Measurements from ENCODE around the gene TXNDC17.
"Not testable (repeated sequence)": the region's sequence is repeated elsewhere in the genome, so short reads cannot be mapped to it uniquely, and the experiment has no call there.

TXNDC17 gene

GRCh38 chr17:6640536-6641246 lies at the start of gene TXNDC17, which contains the start of gene KIAA0753:
TXNDC17 (plus strand) TSS chr17:6641060; CDS start chr17:6641083, 23 bp downstream.
KIAA0753 (minus strand) TSS chr17:6640711; CDS start chr17:6635103, 5,608 bp downstream.
- DNase-seq, result peak; percentile 87

GRCh38 chr17:6591599-6592158 lies 49.2 kb upstream of the TXNDC17 start:
- DNase-seq, result peak; percentile 84

- DNase-seq, result no peak
These were observed 48.7 kb upstream of the TXNDC17 start for GRCh38 chr17:6592173-6592572.

- not testable (repeated sequence) for DNase-seq
These were observed 47.5 kb upstream of the TXNDC17 start for GRCh38 chr17:6593371-6593770.

- DNase-seq, result no peak
These were observed 44.8 kb upstream of the TXNDC17 start for GRCh38 chr17:6596081-6596480.

- DNase-seq, result no peak
These were observed 44.3 kb upstream of the TXNDC17 start for GRCh38 chr17:6596511-6596910.

- no peak for DNase-seq
These were observed 43.9 kb upstream of the TXNDC17 start for GRCh38 chr17:6596941-6597340.

GRCh38 chr17:6597727-6598126 lies 43.1 kb upstream of the TXNDC17 start:
- DNase-seq, result no peak

- no peak for DNase-seq
These were observed 41.5 kb upstream of the TXNDC17 start for GRCh38 chr17:6599364-6599763.

GRCh38 chr17:6602141-6602540 lies 38.7 kb upstream of the TXNDC17 start:
- DNase-seq, result no peak

- no peak for DNase-seq
These were observed 37.0 kb upstream of the TXNDC17 start for GRCh38 chr17:6603744-6604325.

- no peak for DNase-seq
These were observed 35.7 kb upstream of the TXNDC17 start for GRCh38 chr17:6605142-6605541.

GRCh38 chr17:6608321-6608720 lies 32.5 kb upstream of the TXNDC17 start:
- peak; percentile 13 for DNase-seq

- no peak for DNase-seq
These were observed 30.8 kb upstream of the TXNDC17 start for GRCh38 chr17:6610011-6610410.

GRCh38 chr17:6611231-6611630 lies 29.6 kb upstream of the TXNDC17 start:
- no peak for DNase-seq

- DNase-seq, result peak; percentile 37
These were observed 16.9 kb upstream of the TXNDC17 start for GRCh38 chr17:6623941-6624340.

- peak; percentile 15 for DNase-seq
These were observed 14.2 kb upstream of the TXNDC17 start for GRCh38 chr17:6626616-6627015.

GRCh38 chr17:6627019-6627418 lies 13.8 kb upstream of the TXNDC17 start:
- DNase-seq, result peak; percentile 30

GRCh38 chr17:6630390-6630789 lies 10.5 kb upstream of the TXNDC17 start:
- DNase-seq, result no peak

GRCh38 chr17:6632530-6632929 lies 8.3 kb upstream of the TXNDC17 start:
- DNase-seq, result no peak

- no peak for DNase-seq
These were observed 7.6 kb upstream of the TXNDC17 start for GRCh38 chr17:6633263-6633662.

- DNase-seq, result no peak
These were observed 4.8 kb upstream of the TXNDC17 start for GRCh38 chr17:6636105-6636504.

- DNase-seq, result no peak
These were observed 4.0 kb upstream of the TXNDC17 start for GRCh38 chr17:6636616-6637457.
